ENCODE data around the gene PKN1. TPM values are rescaled to one million over a fixed set of nuclear protein-coding genes. Genes with fewer than 3 reads are reported as not detected.

PKN1 gene
- total RNA-seq, 1 experiment from 2014 or later, result 170 TPM

GRCh38 chr19:14476327-14476672 lies 43.2 kb downstream of the PKN1 start:
- Mint-ChIP-seq H3K36me3 (peaks cover 4% of the 10 kb centered on the region; the same call in 1 of the 2 replicates), H3K27me3 (ENCODE audit: low read depth) (peaks cover 12% of the 10 kb centered on the region), H3K9me3 (no peaks in the 10 kb centered on the region), H3K4me3 (no peak overlapping the region), H3K4me1 (peaks cover 24% of the 10 kb centered on the region), H3K27ac (no peak overlapping the region)
- ATAC-seq (no peak), DNase-seq (ENCODE audit: low spot score) (no peak)
- CTCF ChIA-PET, result interaction anchor here (1.5 to 5.0 kb wide), 2 partner anchors 10 to 70 kb away, joined by 9 to 46 read pairs; no protein-coding TSS in a partner anchor
- POLR2A ChIA-PET, result no interaction called here
- no peak for TF ChIP-seq ATF2 (CRISPR knock-in tag; IDR thresholded peaks at IDR 0.05; ENCODE audit: borderline replicate concordance, low read depth)
- no peak for TF ChIP-seq NFE2L1 (CRISPR knock-in tag; IDR thresholded peaks at IDR 0.05)
- no peak for TF ChIP-seq ZNF263 (CRISPR knock-in tag; IDR thresholded peaks at IDR 0.05; ENCODE audit: low read depth)
- TF ChIP-seq SMAD4 (CRISPR knock-in tag; IDR thresholded peaks at IDR 0.05), result no peak
- TF ChIP-seq ZNF232 (CRISPR knock-in tag; IDR thresholded peaks at IDR 0.05), result no peak
- no peak for TF ChIP-seq CREB1 (CRISPR knock-in tag; IDR thresholded peaks at IDR 0.05)
- no peak for TF ChIP-seq TEAD4 (CRISPR knock-in tag; IDR thresholded peaks at IDR 0.05)
- TF ChIP-seq AR (CRISPR knock-in tag; IDR thresholded peaks at IDR 0.05), result no peak
- TF ChIP-seq HMGXB4 (CRISPR knock-in tag; IDR thresholded peaks at IDR 0.05), result no peak
- TF ChIP-seq MAX (CRISPR knock-in tag; IDR thresholded peaks at IDR 0.05), result no peak
- no peak for TF ChIP-seq CBFB (CRISPR knock-in tag; IDR thresholded peaks at IDR 0.05; ENCODE audit: low read depth)
- no peak for TF ChIP-seq CREM (CRISPR knock-in tag; IDR thresholded peaks at IDR 0.05)
- TF ChIP-seq ZNF138 (CRISPR knock-in tag; conservative IDR thresholded peaks at IDR 0.05), result no peak
- TF ChIP-seq IRF1 (CRISPR knock-in tag; IDR thresholded peaks at IDR 0.05), result no peak
- no peak for TF ChIP-seq ZSCAN18 (CRISPR knock-in tag; IDR thresholded peaks at IDR 0.05)
- TF ChIP-seq JUN (CRISPR knock-in tag; IDR thresholded peaks at IDR 0.05), result no peak
- no peak for TF ChIP-seq STAT6 (CRISPR knock-in tag; conservative IDR thresholded peaks at IDR 0.05; ENCODE audit: low read depth)
- TF ChIP-seq ATF3 (CRISPR knock-in tag; conservative IDR thresholded peaks at IDR 0.05), result no peak
- no peak for TF ChIP-seq FOXK1 (CRISPR knock-in tag; IDR thresholded peaks at IDR 0.05)

Data from WTC11 (cell line).